GM12874 (cell line): Measurements from ENCODE around the gene CHRDL2.
A peak's percentile ranks its signal among the peaks of the same experiment; 100 is the strongest.

Source experiments
- TF ChIP-seq, protein P1 (sequence below): IDR thresholded peaks from 2 replicates; pipeline ENCODE4 v1.5.1; 2011; ENCODE audit warnings: low read depth, mild to moderate bottlenecking, control low read depth, low read length, moderate library complexity; ENCODE audit not compliant: insufficient read depth

The CHRDL2 gene

GRCh38 chr11:74729397-74729796, 1.8 kb downstream of the CHRDL2 start:
- TF ChIP-seq, protein P1, sequence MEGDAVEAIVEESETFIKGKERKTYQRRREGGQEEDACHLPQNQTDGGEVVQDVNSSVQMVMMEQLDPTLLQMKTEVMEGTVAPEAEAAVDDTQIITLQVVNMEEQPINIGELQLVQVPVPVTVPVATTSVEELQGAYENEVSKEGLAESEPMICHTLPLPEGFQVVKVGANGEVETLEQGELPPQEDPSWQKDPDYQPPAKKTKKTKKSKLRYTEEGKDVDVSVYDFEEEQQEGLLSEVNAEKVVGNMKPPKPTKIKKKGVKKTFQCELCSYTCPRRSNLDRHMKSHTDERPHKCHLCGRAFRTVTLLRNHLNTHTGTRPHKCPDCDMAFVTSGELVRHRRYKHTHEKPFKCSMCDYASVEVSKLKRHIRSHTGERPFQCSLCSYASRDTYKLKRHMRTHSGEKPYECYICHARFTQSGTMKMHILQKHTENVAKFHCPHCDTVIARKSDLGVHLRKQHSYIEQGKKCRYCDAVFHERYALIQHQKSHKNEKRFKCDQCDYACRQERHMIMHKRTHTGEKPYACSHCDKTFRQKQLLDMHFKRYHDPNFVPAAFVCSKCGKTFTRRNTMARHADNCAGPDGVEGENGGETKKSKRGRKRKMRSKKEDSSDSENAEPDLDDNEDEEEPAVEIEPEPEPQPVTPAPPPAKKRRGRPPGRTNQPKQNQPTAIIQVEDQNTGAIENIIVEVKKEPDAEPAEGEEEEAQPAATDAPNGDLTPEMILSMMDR = no peak

DNA sequence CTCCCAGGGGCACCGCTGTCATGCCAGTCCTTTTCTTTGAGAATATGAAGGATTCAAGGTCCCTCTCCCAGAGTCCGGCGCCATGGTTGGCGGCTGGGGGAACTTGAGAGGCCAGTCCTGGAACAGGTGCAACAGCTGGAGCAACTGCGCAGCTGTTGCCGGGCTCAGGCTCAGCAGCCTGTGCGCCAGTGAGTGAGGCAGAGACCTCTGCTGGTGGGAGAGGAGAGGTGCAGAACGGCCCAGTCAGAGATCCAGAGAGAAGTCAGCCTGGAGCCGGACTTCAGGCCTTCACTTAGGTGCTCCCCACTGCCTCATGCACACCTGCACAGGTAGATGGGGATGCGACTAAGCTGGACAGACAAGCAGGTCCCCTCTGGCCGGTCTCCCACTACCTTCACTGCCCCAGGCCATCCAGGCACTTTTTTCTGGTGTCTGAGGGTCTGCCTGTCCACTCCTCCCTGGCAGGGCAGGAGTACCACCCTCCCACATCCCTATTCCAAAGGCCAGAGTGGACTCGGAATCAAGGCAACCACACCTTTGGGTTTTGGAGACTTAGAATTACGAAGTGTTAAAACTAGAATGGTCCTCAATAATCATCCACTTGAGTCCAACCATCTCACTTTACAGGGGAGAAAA, 4.6 kb downstream of the CHRDL2 start:
- TF ChIP-seq, protein P1 = peak; percentile 95

GRCh38 chr11:74725701-74726100, 5.5 kb downstream of the CHRDL2 start:
- TF ChIP-seq, protein P1 = no peak

DNA sequence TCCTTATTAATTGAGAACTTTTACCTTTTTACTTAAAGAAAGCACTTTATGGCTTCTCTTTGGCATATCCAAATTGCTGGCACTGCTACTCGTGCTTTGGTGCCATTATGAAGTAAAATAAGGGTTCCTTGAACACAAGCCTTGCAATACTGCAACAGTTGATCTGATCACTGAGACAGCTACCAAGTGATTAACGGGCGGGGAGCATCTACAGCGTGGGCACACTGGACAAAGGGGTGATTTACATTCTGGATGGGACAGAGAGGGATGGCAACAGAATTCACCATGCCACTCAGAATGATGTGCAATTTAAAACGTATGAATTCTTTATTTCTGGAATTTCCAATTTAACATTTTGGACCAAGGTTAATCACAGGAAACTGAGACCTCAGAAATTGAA, 7.7 kb downstream of the CHRDL2 start:
- TF ChIP-seq, protein P1 = no peak

- TF ChIP-seq, protein P1 = no peak
Measured at GRCh38 chr11:74721479-74721835, 9.8 kb downstream of the CHRDL2 start.

GRCh38 chr11:74720596-74721478, 10.4 kb downstream of the CHRDL2 start:
- TF ChIP-seq, protein P1 = no peak

DNA sequence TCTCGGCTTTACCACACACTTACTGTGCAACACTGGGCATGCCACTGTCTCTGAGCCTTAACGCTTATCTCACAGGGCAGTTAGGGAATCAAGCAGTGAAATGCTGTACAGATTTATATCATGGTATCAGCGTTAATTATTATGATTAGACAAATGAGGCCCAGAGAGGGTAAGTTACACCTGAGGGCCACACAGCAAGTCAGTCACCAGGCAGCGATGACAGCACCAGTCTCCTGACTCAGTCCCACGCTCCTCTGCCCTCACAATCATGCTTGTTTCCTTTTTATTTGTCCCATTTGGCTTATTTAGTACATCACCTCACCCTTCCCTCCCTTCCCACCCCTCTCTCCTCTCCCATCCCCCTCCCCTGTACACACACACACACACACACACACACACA, 12.2 kb downstream of the CHRDL2 start:
- TF ChIP-seq, protein P1 = no peak
